GM12874 (cell line): ENCODE measurements around the gene ITIH4.

ENCODE experiments used
- CTCF ChIP-seq: IDR thresholded peaks from 2 replicates; pipeline ENCODE4 v1.5.1; 2011; ENCODE audit warnings: low read depth, mild to moderate bottlenecking, control low read depth, low read length, moderate library complexity; ENCODE audit not compliant: insufficient read depth

The ITIH4 gene

DNA sequence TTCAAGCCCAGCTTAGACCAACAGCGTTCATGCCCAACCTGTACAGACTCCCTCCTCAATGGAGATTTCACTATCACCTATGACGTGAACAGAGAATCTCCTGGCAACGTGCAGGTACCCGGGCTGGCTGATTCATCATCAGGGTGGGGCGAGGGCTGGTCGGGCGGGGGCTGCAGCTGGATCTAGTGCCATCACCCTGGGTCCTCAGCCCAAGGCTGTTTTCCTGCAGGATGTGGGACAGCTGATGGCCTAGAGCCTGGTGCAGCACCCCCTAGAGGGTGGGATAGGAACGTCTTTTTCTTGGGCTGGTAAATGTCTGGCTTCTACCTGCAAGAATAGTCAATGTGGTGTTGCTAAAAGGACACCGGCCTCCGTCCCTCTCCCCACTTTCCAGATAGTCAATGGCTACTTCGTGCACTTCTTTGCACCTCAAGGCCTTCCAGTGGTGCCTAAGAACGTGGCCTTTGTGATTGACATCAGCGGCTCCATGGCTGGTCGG lies 31.4 kb downstream of the ITIH4 start:
- TF ChIP-seq CTCF = peak; percentile 75

DNA sequence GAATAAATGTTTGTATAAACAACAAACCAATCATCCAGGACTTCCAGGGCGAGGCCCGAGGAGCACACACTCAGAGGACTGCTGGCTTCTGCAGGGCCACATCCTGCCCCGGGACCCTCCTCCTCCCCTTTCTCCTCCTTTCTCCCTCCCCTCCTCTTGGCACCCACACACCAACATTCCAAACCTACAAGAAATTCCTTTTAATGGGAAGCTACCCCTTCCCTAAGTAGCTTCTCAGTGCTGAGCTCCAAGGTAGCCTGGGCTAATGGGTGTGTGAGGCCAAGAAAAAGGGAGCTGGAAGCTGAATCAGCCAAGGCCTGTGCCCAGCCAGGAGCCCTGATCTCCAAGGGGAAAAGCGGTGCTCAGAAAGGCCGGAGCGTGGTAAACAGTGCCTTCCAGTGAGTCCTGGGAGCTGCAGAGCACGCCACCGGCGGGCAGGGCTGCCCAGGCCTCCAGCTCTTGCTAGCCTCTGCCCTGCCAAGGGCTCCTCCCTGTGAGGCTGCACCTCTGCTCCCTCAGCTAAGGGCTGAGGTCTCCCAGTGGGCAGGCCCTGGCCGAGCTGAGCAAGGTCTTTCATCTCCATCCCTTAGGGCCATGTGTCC lies 32.0 kb downstream of the ITIH4 start:
- no peak for TF ChIP-seq CTCF

DNA sequence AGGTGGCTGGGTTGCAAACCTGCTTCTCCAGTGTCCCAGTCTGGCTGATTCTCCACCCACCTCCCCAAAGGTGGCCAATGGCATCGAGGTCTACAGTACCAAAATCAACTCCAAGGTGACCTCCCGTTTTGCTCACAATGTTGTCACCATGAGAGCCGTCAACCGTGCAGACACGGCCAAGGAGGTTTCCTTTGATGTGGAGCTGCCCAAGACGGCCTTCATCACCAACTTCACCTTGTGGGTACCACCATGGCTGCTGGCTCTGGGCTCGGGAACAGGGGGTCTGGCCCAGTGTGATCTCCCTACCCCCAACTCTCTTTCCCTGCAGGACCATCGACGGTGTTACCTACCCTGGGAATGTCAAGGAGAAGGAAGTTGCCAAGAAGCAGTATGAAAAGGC lies 34.1 kb downstream of the ITIH4 start:
- TF ChIP-seq CTCF = no peak

- no peak for TF ChIP-seq CTCF
These were observed 35.1 kb downstream of the ITIH4 start for GRCh38 chr3:52795298-52795900.

GRCh38 chr3:52794612-52795099 lies 35.8 kb downstream of the ITIH4 start, which contains the start of gene ITIH3:
ITIH3 (plus strand) TSS chr3:52794796; CDS start chr3:52794804, 8 bp downstream.
- no peak for TF ChIP-seq CTCF

DNA sequence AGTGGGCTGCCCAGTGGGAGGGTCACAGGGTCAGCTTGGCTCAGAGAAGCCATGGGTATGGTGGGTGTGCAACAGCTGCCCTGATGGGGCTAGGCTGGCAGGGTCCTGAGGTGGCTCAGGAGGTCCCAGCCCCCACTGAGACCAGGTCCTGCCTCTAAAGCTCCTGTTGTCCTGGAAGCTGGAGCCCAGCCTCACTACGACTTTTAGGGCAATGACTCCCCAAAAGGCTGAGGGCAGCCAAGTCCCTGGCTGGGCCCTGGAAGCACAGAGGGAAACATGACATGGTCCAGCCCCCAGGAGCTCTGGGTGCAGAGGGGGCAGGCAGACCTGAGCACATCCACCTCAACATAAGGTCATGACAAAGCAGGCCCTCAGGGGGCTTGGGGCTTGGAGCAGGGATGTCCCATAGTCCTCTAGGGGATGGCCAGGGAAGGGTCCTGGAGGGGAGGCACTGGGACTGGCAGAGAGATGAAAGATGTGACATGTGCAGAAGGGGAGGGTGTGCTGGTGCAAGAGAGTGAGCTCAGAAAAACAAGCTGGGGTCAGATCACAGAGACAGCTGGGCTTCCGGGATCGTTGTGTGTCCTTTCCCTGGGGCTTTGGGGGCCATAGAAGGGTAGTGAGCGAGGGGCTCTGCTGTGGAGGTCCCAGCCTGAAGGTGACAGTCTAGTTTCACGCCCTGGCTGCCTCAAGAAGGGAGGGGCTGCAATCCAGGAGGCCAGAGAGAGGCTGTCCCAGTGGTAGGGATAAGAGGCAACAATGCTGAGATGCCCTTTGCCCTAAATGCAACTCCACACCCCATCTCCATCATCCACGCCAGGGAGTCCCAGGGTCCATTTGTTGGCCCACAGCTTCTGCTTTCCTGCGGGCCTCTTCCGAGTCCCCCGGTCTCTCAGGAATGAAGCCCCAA lies 36.5 kb downstream of the ITIH4 start:
- no peak for TF ChIP-seq CTCF
